ENCODE data around the gene ZNF554.

ZNF554 gene

GRCh38 chr19:2863816-2864215, 44.1 kb downstream of the ZNF554 start:
- Histone ChIP-seq H2AFZ (ENCODE audit: low read length) (no peak overlapping the region), H3K79me2 (ENCODE audit: insufficient read depth, low read length) (no peaks in the 10 kb centered on the region), H3K9me2 (replicated peaks; ENCODE audit: low read depth, low read length) (no peaks in the 10 kb centered on the region), H3K9me3 (ENCODE audit: insufficient read depth, low read depth, low read length) (no peaks in the 10 kb centered on the region), H3K36me3 (ENCODE audit: insufficient read depth, low read length) (no peaks in the 10 kb centered on the region), H3K4me2 (ENCODE audit: low read depth, low read length, poor library complexity, severe bottlenecking) (no peak overlapping the region), H3K9ac (ENCODE audit: low read depth, low read length, poor library complexity, severe bottlenecking) (no peak overlapping the region), H3K4me1 (ENCODE audit: insufficient read depth, low read length, poor library complexity, severe bottlenecking) (no peaks in the 10 kb centered on the region), H3K4me3 (ENCODE audit: low read length, poor library complexity, severe bottlenecking) (no peak overlapping the region), H4K20me1 (ENCODE audit: insufficient read depth, low read length, poor library complexity, severe bottlenecking) (no peaks in the 10 kb centered on the region), H3F3A (ENCODE audit: low read depth) (no peaks in the 10 kb centered on the region), H3K27me3 (ENCODE audit: insufficient read depth, low read length, poor library complexity, severe bottlenecking) (no peaks in the 10 kb centered on the region)
- TF ChIP-seq CTCF (conservative IDR thresholded peaks at IDR 0.05; ENCODE audit: low read length) (no peak), EZH2phosphoT487 (IDR thresholded peaks at IDR 0.05; ENCODE audit: borderline replicate concordance) (no peak)

GRCh38 chr19:2865334-2866100, 45.8 kb downstream of the ZNF554 start:
- Histone ChIP-seq H3K4me2 (ENCODE audit: low read depth, low read length, poor library complexity, severe bottlenecking) (no peak overlapping the region), H4K20me1 (ENCODE audit: insufficient read depth, low read length, poor library complexity, severe bottlenecking) (no peaks in the 10 kb centered on the region), H3F3A (ENCODE audit: low read depth) (no peaks in the 10 kb centered on the region), H3K36me3 (ENCODE audit: insufficient read depth, low read length) (no peaks in the 10 kb centered on the region), H2AFZ (ENCODE audit: low read length) (no peak overlapping the region), H3K27me3 (ENCODE audit: insufficient read depth, low read length, poor library complexity, severe bottlenecking) (no peaks in the 10 kb centered on the region), H3K4me1 (ENCODE audit: insufficient read depth, low read length, poor library complexity, severe bottlenecking) (no peaks in the 10 kb centered on the region), H3K9ac (ENCODE audit: low read depth, low read length, poor library complexity, severe bottlenecking) (no peak overlapping the region), H3K4me3 (ENCODE audit: low read length, poor library complexity, severe bottlenecking) (no peak overlapping the region), H3K9me2 (replicated peaks; ENCODE audit: low read depth, low read length) (no peaks in the 10 kb centered on the region), H3K79me2 (ENCODE audit: insufficient read depth, low read length) (no peaks in the 10 kb centered on the region), H3K9me3 (ENCODE audit: insufficient read depth, low read depth, low read length) (no peaks in the 10 kb centered on the region)
- TF ChIP-seq CTCF (conservative IDR thresholded peaks at IDR 0.05; ENCODE audit: low read length), result no peak
- no peak for TF ChIP-seq EZH2phosphoT487 (IDR thresholded peaks at IDR 0.05; ENCODE audit: borderline replicate concordance)

GRCh38 chr19:2866495-2867024, 46.9 kb downstream of the ZNF554 start:
- H3K9me3 ChIP-seq (ENCODE audit: insufficient read depth, low read depth, low read length), result no peaks in the 10 kb centered on the region
- H3K4me3 ChIP-seq (ENCODE audit: low read length, poor library complexity, severe bottlenecking), result no peak overlapping the region

More at GRCh38 chr19:2866495-2867024, 46.9 kb downstream of the ZNF554 start:
- H3K9me2 ChIP-seq (replicated peaks; ENCODE audit: low read depth, low read length), result no peaks in the 10 kb centered on the region
- H3K4me2 ChIP-seq (ENCODE audit: low read depth, low read length, poor library complexity, severe bottlenecking), result no peak overlapping the region
- H3K36me3 ChIP-seq (ENCODE audit: insufficient read depth, low read length), result no peaks in the 10 kb centered on the region
- no peaks in the 10 kb centered on the region for H4K20me1 ChIP-seq (ENCODE audit: insufficient read depth, low read length, poor library complexity, severe bottlenecking)
- no peak overlapping the region for H3K9ac ChIP-seq (ENCODE audit: low read depth, low read length, poor library complexity, severe bottlenecking)
- no peaks in the 10 kb centered on the region for H3K4me1 ChIP-seq (ENCODE audit: insufficient read depth, low read length, poor library complexity, severe bottlenecking)
- H3K27me3 ChIP-seq (ENCODE audit: insufficient read depth, low read length, poor library complexity, severe bottlenecking), result no peaks in the 10 kb centered on the region
- no peak for TF ChIP-seq CTCF (conservative IDR thresholded peaks at IDR 0.05; ENCODE audit: low read length)
- TF ChIP-seq EZH2phosphoT487 (IDR thresholded peaks at IDR 0.05; ENCODE audit: borderline replicate concordance), result no peak
- no peaks in the 10 kb centered on the region for H3F3A ChIP-seq (ENCODE audit: low read depth)
- no peaks in the 10 kb centered on the region for H3K79me2 ChIP-seq (ENCODE audit: insufficient read depth, low read length)
- no peak overlapping the region for H2AFZ ChIP-seq (ENCODE audit: low read length)
